K562 (cell line): Measurements from ENCODE around the gene SEC24A. TPM values are rescaled to one million over a fixed set of nuclear protein-coding genes. Genes with fewer than 3 reads are reported as not detected.

Experiments
- ATAC-seq: fragments of 200-7000 bp; cut with Tn5 transposase; 3 replicates; pipeline ENCODE4 v1.9.1; 2020; ENCODE audit warnings: moderate library complexity
- BruUV-seq: library from RNA; stranded (reverse); fragments of 400-500 nt; replicated peaks from 2 replicates; lab custom pipeline; 2021; lab: Mats Ljungman, UMichigan
- CTCF ChIA-PET: fragments of 300-600 bp; formaldehyde crosslinking; extraction: SDS; loops from one replicate; lab custom pipeline; 2021; ENCODE audit warnings: low intra/inter-chr PET ratio; lab: Yijun Ruan, JAX
- POLR2A ChIA-PET: fragments of 300-600, 350-650 bp; sonication (Branson Sonifier 250); formaldehyde crosslinking; extraction: SDS; loops from one replicate; lab custom pipeline; 2021; ENCODE audit warnings: antibody characterized with exemption, inconsistent platforms; lab: Yijun Ruan, JAX
- DNase-seq, 4 experiments: peaks; one replicate each; pipeline versions ENCODE4 v3.0.0 to v3.0.0-alpha.2; 2011 to 2018; ENCODE audit warnings: low spot score in 3 of 4, mixed read lengths in 3 of 4; ENCODE audit errors: extremely low read depth in 1 of 4
- FAIRE-seq: peaks from 2 replicates; lab custom pipeline; 2011; peaks lifted over from hg19 to GRCh38; lab: Jason Lieb, UNC
- H2AFZ ChIP-seq: 2 replicates; pipeline ENCODE4 v1.6.0; 2011; ENCODE audit warnings: low read depth, low read length, control low read depth, inconsistent platforms
- H3K27ac ChIP-seq: fragments of 200-600 bp; 3 replicates; pipeline ENCODE4 v1.8.0; 2011; ENCODE audit warnings: low read depth, mild to moderate bottlenecking, control low read depth, inconsistent platforms, low read length, moderate library complexity, mixed read lengths; ENCODE audit errors: extremely low read depth
- H3K27me3 ChIP-seq, 2 experiments: fragments of 300-600 bp in 1 of 2; 2 replicates in 1 of 2; 3 replicates in 1 of 2; pipeline versions ENCODE4 v1.6.0 to v1.8.0; 2011; ENCODE audit warnings: inconsistent platforms in 2 of 2, low read length in 2 of 2, mild to moderate bottlenecking in 1 of 2, mixed read lengths in 1 of 2, moderate library complexity in 1 of 2; ENCODE audit not compliant: control insufficient read depth in 2 of 2, insufficient read depth in 2 of 2
- H3K36me3 ChIP-seq: fragments of 300-600 bp; 3 replicates; pipeline ENCODE4 v1.8.0; 2011; ENCODE audit warnings: mild to moderate bottlenecking, low read length, inconsistent platforms; ENCODE audit not compliant: control insufficient read depth, insufficient read depth
- H3K4me1 ChIP-seq, 2 experiments: fragments of 200-600 bp in 1 of 2; replicated peaks in 1 of 2; 2 replicates in 1 of 2; 3 replicates in 1 of 2; pipeline versions ENCODE4 v1.5.1 to v1.8.0; 2011; ENCODE audit warnings: inconsistent platforms in 2 of 2, low read length in 2 of 2, mild to moderate bottlenecking in 1 of 2, mixed read lengths in 1 of 2, moderate library complexity in 1 of 2; ENCODE audit not compliant: control insufficient read depth in 2 of 2, insufficient read depth in 2 of 2
- H3K4me2 ChIP-seq: 2 replicates; pipeline ENCODE4 v1.6.1; 2011; ENCODE audit warnings: low read length, control low read depth, inconsistent platforms, mixed read lengths; ENCODE audit not compliant: insufficient read depth
- H3K4me3 ChIP-seq: fragments of 200-600 bp; sonication (generic), shearing (Covaris generic); 2 replicates; pipeline ENCODE4 v1.5.1; 2016; ENCODE audit warnings: control low read depth, inconsistent platforms
- H3K79me2 ChIP-seq: fragments of 200-600 bp; 3 replicates; pipeline ENCODE4 v1.8.0; 2011; ENCODE audit warnings: low read length, inconsistent platforms; ENCODE audit not compliant: control insufficient read depth, insufficient read depth
- H3K9ac ChIP-seq, 2 experiments: 2 replicates each; pipeline versions ENCODE4 v1.6.0 to v1.6.1; 2011; ENCODE audit warnings: low read depth in 2 of 2, low read length in 2 of 2, control low read depth in 1 of 2, inconsistent platforms in 1 of 2, mild to moderate bottlenecking in 1 of 2, mixed read lengths in 1 of 2; ENCODE audit not compliant: insufficient read depth in 1 of 2
- H3K9me1 ChIP-seq: one replicate; pipeline ENCODE4 v1.6.0; 2011; ENCODE audit warnings: inconsistent platforms, mild to moderate bottlenecking, low read length, moderate library complexity; ENCODE audit not compliant: control insufficient read depth, insufficient read depth
- H3K9me3 ChIP-seq: replicated peaks from 2 replicates; pipeline ENCODE4 v1.5.1; 2011; ENCODE audit warnings: low read depth, low read length, inconsistent platforms; ENCODE audit not compliant: control insufficient read depth, insufficient read depth
- H4K20me1 ChIP-seq: replicated peaks from 2 replicates; pipeline ENCODE4 v1.6.1; 2011; ENCODE audit warnings: low read length, inconsistent platforms, mixed read lengths; ENCODE audit not compliant: control insufficient read depth, insufficient read depth
- CEBPB ChIP-seq: fragments of 450-650 bp; IDR thresholded peaks from 2 replicates; pipeline ENCODE4 v1.6.1; 2016; ENCODE audit warnings: missing genetic modification characterization, missing compliant biosample characterization
- HCFC1 ChIP-seq: IDR thresholded peaks from 2 replicates; pipeline ENCODE4 v1.6.1; 2012; ENCODE audit warnings: low read depth, low read length, improper control_type of control experiment
- MEF2A ChIP-seq: IDR thresholded peaks from 2 replicates; pipeline ENCODE4 v1.6.1; 2011; ENCODE audit warnings: low read depth, mild to moderate bottlenecking, low read length, moderate library complexity; ENCODE audit not compliant: control insufficient read depth
- NR2C1 ChIP-seq, 2 experiments: fragments of 450-650 bp; IDR thresholded peaks; 2 replicates each; pipeline ENCODE4 v1.6.1; 2017; ENCODE audit warnings: mild to moderate bottlenecking in 2 of 2, antibody characterized with exemption in 1 of 2, inconsistent platforms in 1 of 2, missing compliant biosample characterization in 1 of 2, missing genetic modification characterization in 1 of 2
- ZNF431 ChIP-seq: sonication (generic); formaldehyde crosslinking; IDR thresholded peaks from 2 replicates; pipeline ENCODE4 v1.8.0; 2022; ENCODE audit warnings: mild to moderate bottlenecking, missing genetic modification reagents
- ZNF551 ChIP-seq: fragments of 250-450 bp; sonication (Bioruptor Pico); IDR thresholded peaks from 2 replicates; pipeline ENCODE4 v1.5.0; 2021; ENCODE audit warnings: mild to moderate bottlenecking, moderate library complexity
- WGBS: fragments of 100-300 bp; shearing (Covaris generic); methylation state at CpG from one replicate; pipeline ENCODE4 v1.1.6; 2016; ENCODE audit warnings: low coverage, mixed read lengths; ENCODE audit not compliant: insufficient coverage; ENCODE audit errors: missing lambda C conversion rate; 5-methylcytosine and 5-hydroxymethylcytosine counted together
- in situ Hi-C: fragments of 300-500 bp; cut with MboI; formaldehyde crosslinking; loops from 4 replicates; pipeline ENCODE4 v1.15.0; 2018; ENCODE audit warnings: inconsistent platforms, mixed read lengths
- intact Hi-C: fragments of 100-400 bp; cut with micrococcal nuclease; formaldehyde crosslinking; loops from 2 replicates; pipeline ENCODE4 v1.14.2; 2022
- polyA plus RNA-seq, 8 experiments: library from polyadenylated mRNA; depleted of rRNA in 4 of 8; stranded (reverse) in 5 of 8; unstranded in 3 of 8; fragments of >200 nt; fragmentation: Nextera tagmentation in 2 of 8; fragmentation: Illumina TruSeq in 1 of 8; extraction: Ambion mirVana in 2 of 8; extraction: Trizol in 1 of 8; gene quantifications; 2 replicates each; pipeline versions ENCODE4 v1.2.1 to v1.2.3, GENCODE V29; 2011 to 2014; ENCODE audit warnings: inconsistent platforms in 1 of 8, missing spikeins in 1 of 8
- total RNA-seq, 7 experiments: library from RNA; depleted of rRNA in 6 of 7; stranded (reverse); fragments of >200 nt in 6 of 7; fragmentation: Illumina TruSeq in 2 of 7; extraction: Trizol in 2 of 7; gene quantifications; 2 replicates each; pipeline versions ENCODE4 v1.2.1 to v1.2.3, GENCODE V29; 2011 to 2021; ENCODE audit warnings: low replicate concordance in 1 of 7
- TF ChIP-seq, protein P1 (sequence below): sonication (generic); IDR thresholded peaks from 2 replicates; pipeline ENCODE4 v1.6.1; 2016
- TF ChIP-seq, protein P2 (sequence below): fragments of 250-450 bp; sonication (Bioruptor Pico); IDR thresholded peaks from 2 replicates; pipeline ENCODE4 v1.8.0; 2021; ENCODE audit warnings: moderate library complexity, mild to moderate bottlenecking, inconsistent platforms

SEC24A gene
- total and polyA plus RNA-seq, 9 of the 15 experiments (the other 6 are each of a cell fraction or from before 2014, with no cell fraction given), result 7.9 to 36.5 (median 17.5) TPM

DNA sequence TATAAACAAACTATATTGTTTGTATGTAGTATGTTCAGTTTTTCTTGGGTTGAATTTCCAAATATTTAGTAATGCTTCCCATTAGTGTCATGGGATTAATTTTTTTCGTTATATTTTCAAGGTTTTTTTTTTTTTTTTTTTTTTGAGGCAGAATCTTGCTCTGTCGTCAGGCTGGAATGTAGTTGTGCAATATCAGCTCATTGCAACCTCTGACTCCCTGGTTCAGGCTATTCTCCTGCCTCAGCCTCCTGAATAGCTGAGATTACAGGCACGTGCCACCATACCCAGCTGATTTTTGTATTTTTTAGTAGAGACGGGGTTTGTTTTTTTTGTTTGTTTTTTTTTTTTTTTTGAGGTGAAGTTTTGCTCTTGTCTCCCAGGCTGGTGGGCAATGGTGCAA, 120.6 kb downstream of the SEC24A start:
- no peak overlapping the region for H3K4me3 ChIP-seq
- no peak overlapping the region for H2AFZ ChIP-seq
- H3K4me2 ChIP-seq, result no peak overlapping the region
- ChIA-PET CTCF (no interaction called here), POLR2A (interaction anchor here (1.7 kb wide), 1 partner anchor 9 kb away, joined by 5 read pairs; no protein-coding TSS in a partner anchor)
- H3K9me3 ChIP-seq, result no peaks in the 10 kb centered on the region
- no peaks in the 10 kb centered on the region for H3K4me1 ChIP-seq
- 75% methylated on average over 4 of the region's 4 CpGs for WGBS
- TF ChIP-seq MEF2A (no peak), ZNF431 (CRISPR knock-in tag) (no peak), HCFC1 (no peak), ZNF551 (no peak), CEBPB (0 out of 2 replicates have a peak, but pooled peaks have one; percentile 42), NR2C1 (IDR thresholded peaks at IDR 0.05) (no peak), NR2C1 (tag; IDR thresholded peaks at IDR 0.05) (no peak)
- TF ChIP-seq, protein P1, sequence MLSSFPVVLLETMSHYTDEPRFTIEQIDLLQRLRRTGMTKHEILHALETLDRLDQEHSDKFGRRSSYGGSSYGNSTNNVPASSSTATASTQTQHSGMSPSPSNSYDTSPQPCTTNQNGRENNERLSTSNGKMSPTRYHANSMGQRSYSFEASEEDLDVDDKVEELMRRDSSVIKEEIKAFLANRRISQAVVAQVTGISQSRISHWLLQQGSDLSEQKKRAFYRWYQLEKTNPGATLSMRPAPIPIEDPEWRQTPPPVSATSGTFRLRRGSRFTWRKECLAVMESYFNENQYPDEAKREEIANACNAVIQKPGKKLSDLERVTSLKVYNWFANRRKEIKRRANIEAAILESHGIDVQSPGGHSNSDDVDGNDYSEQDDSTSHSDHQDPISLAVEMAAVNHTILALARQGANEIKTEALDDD, result no peak
- TF ChIP-seq, protein P2, sequence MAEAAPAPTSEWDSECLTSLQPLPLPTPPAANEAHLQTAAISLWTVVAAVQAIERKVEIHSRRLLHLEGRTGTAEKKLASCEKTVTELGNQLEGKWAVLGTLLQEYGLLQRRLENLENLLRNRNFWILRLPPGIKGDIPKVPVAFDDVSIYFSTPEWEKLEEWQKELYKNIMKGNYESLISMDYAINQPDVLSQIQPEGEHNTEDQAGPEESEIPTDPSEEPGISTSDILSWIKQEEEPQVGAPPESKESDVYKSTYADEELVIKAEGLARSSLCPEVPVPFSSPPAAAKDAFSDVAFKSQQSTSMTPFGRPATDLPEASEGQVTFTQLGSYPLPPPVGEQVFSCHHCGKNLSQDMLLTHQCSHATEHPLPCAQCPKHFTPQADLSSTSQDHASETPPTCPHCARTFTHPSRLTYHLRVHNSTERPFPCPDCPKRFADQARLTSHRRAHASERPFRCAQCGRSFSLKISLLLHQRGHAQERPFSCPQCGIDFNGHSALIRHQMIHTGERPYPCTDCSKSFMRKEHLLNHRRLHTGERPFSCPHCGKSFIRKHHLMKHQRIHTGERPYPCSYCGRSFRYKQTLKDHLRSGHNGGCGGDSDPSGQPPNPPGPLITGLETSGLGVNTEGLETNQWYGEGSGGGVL (CRISPR knock-in tag), result no peak
- no peak for FAIRE-seq
- H3K27me3 ChIP-seq, result no peaks in the 10 kb centered on the region
- DNase-seq, result no peak
- peaks cover 7% of the 10 kb centered on the region; the same call in 2 of the 3 replicates for H3K79me2 ChIP-seq
- H3K9me1 ChIP-seq, result no peaks in the 10 kb centered on the region
- intact Hi-C loops (no loop called here), in situ Hi-C loops (no loop called here)
- BruUV-seq, result no TSS peak
- peaks cover 95% of the 10 kb centered on the region for H3K36me3 ChIP-seq
- H3K9ac ChIP-seq, result no peak overlapping the region
- H4K20me1 ChIP-seq, result no peaks in the 10 kb centered on the region
- no peak for ATAC-seq
- H3K27ac ChIP-seq, result no peak overlapping the region
